ENCODE data around the gene KDM6B. TPM values are rescaled to one million over a fixed set of nuclear protein-coding genes. Genes with fewer than 3 reads are reported as not detected.

KDM6B gene
- 5.1 and 7.5 TPM in 2 replicates for total RNA-seq

GRCh38 chr17:7833795-7834541, at the start of gene KDM6B:
Gene KDM6B, plus strand, starts transcription at chr17:7834217. Its CDS starts 11,338 bp downstream, at chr17:7845555.

GRCh38 chr17:7854851-7855659, 21.0 kb downstream of the KDM6B start, which contains the start of gene TMEM88:
Gene TMEM88, plus strand, starts transcription at chr17:7855066. Its CDS starts 9 bp downstream, at chr17:7855075.

GRCh38 chr17:7856811-7857712, 23.0 kb downstream of the KDM6B start, which contains the start of gene NAA38:
Gene NAA38, minus strand, starts transcription at chr17:7857559. Its CDS starts 96 bp downstream, at chr17:7857463.

GRCh38 chr17:7857713-7858521, 23.9 kb downstream of the KDM6B start, which contains the start of gene CYB5D1:
Gene CYB5D1, plus strand, starts transcription at chr17:7858003. Its CDS starts 132 bp downstream, at chr17:7858135.

Other genes with a start within 250 kb of the KDM6B start
- 0.12 and 0.33 TPM in 2 replicates for gene SOX15, start 244.1 kb upstream of the KDM6B start, total RNA-seq
- 62.0 and 65.4 TPM in 2 replicates for gene FXR2, start 219.3 kb upstream of the KDM6B start, total RNA-seq
- 30.0 and 43.9 TPM in 2 replicates for gene SAT2, start 206.4 kb upstream of the KDM6B start, total RNA-seq
- 0.11 and 0.37 TPM in 2 replicates for gene SHBG, start 204.1 kb upstream of the KDM6B start, total RNA-seq
- gene ATP1B2, start 183.3 kb upstream of the KDM6B start, total RNA-seq: not detected in 2 replicates
- 14.9 and 23.9 TPM in 2 replicates for gene TP53, start 146.7 kb upstream of the KDM6B start, total RNA-seq
- gene WRAP53, start 145.7 kb upstream of the KDM6B start, total RNA-seq: 4.6 and 9.8 TPM in 2 replicates
- gene EFNB3, start 129.0 kb upstream of the KDM6B start, total RNA-seq: 0.11 and 0.12 TPM in 2 replicates
- gene DNAH2, start 116.5 kb upstream of the KDM6B start, total RNA-seq: 0.22 and 0.37 TPM in 2 replicates
- gene TMEM88, start 20.8 kb downstream of the KDM6B start, total RNA-seq: 0.22 and 0.50 TPM in 2 replicates
- 59.4 and 81.0 TPM in 2 replicates for gene NAA38, start 23.3 kb downstream of the KDM6B start, total RNA-seq
- gene CYB5D1, start 23.8 kb downstream of the KDM6B start, total RNA-seq: 9.0 and 12.8 TPM in 2 replicates
- 135 and 232 TPM in 2 replicates for gene CHD3, start 54.6 kb downstream of the KDM6B start, total RNA-seq
- 2.5 TPM in 2 replicates for gene RNF227, start 82.1 kb downstream of the KDM6B start, total RNA-seq
- gene KCNAB3, start 95.6 kb downstream of the KDM6B start, total RNA-seq: 0.75 and 1.00 TPM in 2 replicates
- 46.6 and 48.2 TPM in 2 replicates for gene TRAPPC1, start 97.7 kb downstream of the KDM6B start, total RNA-seq
- gene CNTROB, start 98.0 kb downstream of the KDM6B start, total RNA-seq: 27.2 and 44.9 TPM in 2 replicates
- gene GUCY2D, start 168.4 kb downstream of the KDM6B start, total RNA-seq: under 0.01 TPM in 2 replicates
- gene ALOX15B, start 204.8 kb downstream of the KDM6B start, total RNA-seq: 0.12 TPM in 1 of 2 replicates, not detected in the other

Data from uterine smooth muscle cell (primary cell).